Measurements from ENCODE around the gene NT5C1A.
A peak's percentile ranks its signal among the peaks of the same experiment; 100 is the strongest.

The NT5C1A gene

DNA sequence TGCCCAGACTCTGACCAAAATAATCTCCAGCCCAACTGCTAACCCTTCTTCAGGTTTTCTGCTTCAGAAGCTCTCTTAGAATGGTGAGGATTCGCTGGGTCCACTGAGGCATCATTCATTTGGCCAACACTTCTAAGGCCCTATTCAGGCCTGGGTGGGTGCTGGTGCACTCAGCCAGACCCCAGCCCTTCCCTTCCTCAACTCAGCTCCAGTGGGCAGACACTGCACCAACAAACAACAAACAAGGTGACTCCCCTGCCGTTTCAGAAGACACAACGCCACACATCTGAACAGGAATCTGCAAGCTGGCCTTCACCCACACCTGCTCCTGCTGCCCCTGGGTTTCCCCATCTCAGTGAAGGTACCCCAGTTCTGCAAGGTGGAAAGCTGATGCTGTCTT is 38.5 kb downstream of the NT5C1A start:
- no peak for DNase-seq

DNA sequence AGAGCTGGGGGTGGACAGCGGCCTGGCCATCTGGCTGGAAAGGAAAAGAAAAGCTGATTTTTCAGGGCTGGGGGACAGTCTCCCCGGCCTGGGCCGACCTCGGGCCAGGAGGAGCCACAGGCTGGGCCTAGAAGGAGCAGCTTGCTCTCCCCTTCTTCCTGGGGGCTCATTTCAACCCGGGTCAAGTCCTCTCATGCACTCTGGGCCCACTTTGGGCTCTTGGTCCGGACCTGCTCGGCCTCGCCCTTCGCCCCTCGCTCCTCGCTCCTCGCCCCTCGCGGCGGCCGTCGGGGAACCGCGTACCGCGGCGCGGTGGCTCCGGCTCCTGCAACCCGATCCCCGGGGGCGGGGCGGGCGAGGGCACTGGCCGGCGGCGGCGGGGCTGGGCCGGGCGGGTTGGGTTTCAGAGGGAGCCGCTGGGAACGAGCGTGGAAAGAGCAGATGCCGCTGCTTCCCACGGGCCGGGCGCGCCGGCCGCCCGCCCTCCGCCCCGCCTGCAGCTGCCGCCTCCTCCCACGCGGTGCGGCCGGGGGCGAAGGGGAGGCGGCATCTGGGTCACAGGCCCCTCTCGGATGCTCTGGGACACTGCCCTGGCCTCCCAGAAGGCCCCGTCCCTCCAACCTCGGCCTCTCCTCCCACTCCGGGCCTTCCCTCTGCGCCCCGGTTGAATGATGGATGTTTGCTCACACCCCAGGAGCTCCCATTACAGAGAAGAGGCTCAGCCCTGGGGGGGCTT is 39.1 kb downstream of the NT5C1A start:
- no peak for DNase-seq

DNA sequence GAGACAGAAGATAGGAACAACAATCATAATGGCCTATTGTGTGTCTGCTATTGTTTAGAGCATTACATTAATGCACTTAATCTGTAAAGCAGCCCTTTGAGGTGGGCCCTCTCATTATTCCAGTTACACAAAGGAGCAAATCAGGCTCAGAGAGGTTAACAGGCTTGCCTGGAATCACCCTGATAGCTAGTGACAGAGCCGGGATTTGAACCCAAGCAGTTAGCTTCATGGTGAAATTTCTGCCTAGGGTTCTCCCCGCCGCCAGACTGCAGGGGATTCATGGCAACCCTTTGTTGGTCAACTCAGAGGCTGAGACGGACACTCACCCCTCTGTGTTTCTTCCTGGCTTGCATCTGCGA is 39.6 kb downstream of the NT5C1A start:
- no peak for DNase-seq

DNA sequence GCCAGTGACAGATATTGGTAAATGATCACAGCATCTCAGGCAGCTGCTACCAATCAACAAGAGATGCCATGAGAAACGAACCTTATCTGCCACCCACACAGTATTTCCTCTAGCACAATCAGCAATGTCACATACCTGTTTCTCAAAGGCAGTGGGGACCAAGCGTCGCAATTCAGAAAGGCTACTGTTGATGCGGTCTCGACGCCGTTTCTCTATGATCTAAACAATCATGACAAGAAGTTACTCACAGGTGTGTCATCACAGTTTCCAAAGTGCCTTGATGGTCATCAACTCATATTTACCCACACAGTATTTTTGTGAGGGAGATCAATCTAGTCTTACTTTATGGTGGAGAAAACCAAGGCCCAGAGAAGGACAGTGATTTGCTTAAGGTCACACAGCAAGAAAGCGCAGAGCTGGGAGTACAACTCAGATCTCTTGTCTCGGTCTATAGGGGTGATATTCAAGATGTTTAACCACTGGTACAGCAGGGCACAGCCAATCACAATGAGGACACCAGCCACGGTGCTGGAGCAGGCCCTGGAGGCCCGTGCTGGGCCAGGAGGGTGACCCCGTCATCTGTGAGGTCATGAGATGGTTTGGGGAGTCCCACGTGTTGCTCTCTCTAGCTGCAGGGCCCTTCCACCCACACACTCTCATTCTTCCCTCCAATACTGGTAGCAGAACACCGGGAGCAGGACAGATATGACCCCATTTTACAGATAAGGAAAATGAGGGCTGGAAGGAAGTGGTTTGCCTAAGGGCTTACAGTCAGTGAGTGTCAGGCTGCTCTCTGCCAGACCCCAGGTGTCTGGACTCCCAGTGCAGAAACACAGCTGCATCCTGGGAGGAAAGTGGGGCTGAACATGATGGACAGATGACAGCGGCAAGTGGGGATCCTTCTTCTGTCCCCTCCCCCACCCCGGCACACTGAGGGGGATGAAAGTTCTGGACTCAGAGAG is 40.3 kb downstream of the NT5C1A start:
- no peak for DNase-seq

DNA sequence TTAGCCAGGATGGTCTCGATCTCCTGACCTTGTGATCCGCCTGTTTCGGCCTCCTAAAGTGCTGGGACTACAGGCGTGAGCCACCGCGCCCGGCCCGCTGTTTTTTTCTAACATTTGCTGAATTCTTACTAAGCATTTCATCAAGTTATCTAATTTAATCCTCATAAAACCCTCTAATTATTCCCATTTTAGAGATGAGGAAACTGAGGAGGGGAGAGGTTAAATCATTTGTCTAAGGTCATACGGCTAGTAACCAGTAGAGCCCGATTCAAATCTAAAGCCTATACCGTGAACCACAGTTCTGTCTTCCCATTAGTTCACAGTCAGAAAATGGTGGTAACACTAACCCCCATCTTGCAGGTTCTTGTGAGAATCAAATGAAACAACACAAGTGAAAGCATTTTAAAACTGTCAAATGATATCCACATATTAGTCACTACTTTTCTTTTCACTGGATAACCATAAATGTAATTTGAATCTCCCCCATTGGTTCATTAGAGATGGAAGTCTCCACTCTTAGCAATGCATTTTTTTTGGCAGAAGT is 43.0 kb downstream of the NT5C1A start:
- no peak for DNase-seq

DNA sequence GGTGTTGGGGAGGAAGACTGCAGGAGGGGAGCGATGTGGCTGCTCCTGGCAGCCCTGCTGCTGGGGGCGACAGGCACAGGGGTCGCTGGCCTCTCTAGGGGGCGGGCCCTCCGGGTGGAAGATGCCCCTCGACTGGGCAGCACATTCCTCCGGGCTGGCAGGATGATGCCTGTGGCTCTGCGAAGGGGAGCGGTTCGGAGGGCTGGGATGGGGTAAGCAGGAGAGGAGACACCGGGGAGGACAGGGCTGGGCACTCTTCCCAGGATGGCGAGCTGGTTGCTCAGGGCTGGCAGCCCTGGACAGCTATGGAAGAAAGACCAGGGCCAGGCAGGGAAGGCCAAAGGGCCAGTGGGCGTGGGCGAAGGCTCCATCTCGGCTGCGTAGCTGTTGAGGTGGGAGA is 45.3 kb downstream of the NT5C1A start:
- DNase-seq = no peak

DNA sequence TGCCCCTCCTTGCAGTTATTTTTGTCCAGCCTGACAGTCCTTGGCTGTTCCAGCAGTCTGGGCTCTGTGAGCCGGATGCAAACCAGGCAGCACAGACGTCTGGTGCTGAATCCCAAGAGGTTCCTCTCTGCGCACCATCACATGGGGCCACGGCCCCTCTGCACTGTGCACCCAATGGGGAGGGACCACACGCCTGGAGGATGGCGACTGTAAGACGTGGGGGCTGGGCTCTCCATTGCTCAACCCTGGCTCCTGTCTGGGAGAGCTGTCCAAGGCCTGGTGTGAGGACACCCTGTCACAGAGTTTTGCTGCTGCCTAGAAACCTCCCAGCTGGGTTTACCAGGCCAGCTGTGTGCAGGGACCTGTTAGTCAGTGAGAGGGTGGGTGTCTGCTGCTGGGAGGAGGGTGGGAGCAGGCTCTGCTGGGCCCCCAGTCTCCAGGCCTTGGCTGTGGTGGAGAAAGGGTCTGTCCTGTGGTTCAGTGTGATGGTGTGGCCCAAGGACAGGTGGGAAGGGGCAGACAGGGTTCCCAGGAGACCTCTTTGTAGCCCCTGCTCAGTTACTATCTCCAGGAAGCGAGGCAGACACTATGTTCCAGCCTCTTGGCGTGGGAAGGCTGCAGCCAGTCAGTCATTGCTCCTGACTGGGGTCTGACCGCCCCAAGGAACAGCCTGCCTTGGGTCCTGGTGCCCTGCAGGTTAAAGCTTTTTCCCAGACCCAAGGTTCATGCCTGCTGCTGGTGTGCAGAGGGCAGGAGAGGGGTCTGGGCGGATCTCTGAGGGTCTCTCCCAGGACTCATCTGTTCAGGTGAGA is 46.2 kb downstream of the NT5C1A start:
- no peak for DNase-seq

DNA sequence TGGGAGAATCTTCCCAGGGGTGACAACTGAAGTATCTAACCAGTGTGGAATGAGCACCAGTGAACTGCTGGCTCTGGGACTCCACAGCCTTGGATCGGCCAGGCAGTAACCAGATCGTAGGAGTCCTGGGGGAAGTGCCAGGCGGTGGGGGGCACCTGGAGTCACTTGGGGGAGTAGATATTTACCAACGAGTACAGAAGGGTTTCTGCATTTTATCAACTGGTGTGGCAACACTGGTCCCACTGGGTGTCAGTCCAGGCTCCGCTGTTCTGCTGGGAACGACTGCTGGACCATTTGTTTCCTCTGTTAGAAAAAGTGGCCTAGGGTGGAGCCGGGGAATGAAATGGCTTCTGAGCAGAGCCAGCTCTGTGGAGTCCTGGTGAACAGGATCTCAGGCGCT is 46.9 kb downstream of the NT5C1A start:
- no peak for DNase-seq

DNA sequence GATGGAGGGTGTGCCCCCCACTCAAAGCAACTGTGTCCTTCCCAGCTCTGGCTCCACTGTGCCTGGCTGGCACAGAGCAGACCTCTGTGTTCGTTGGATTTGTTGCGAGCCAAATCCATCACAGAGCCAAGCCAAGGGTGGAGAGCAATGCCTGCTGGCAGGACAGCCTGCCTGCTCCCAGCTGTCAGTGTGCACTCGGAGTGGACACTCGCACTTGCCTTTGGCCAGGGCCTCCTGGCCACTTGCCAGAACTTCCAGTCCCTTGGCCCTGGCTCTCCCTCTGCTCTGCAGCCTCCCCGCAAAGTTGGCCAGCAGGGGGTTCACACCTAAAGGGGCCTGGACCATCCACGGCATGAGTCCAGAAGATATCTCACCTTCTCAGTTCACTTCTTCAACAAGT is 48.9 kb downstream of the NT5C1A start:
- no peak for DNase-seq

DNA sequence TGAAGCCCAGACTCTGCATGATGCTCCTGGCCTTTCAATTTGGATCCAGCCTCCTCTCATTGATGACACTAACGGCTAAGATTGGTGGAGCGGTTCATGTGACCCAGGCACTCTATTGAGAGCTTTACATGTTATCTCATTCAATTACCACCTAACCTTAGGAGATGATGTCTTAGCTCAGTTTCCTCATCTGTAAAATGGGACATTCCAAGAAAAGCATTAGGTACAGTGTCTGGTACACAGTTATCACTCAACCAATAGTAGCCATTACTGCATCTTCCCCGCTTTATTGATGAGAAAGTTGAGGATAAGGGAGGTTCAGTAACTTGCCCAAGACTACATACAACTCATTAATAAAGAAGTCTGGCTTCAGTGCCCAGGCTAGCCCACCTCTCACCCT is 49.5 kb downstream of the NT5C1A start:
- DNase-seq = no peak

DNA sequence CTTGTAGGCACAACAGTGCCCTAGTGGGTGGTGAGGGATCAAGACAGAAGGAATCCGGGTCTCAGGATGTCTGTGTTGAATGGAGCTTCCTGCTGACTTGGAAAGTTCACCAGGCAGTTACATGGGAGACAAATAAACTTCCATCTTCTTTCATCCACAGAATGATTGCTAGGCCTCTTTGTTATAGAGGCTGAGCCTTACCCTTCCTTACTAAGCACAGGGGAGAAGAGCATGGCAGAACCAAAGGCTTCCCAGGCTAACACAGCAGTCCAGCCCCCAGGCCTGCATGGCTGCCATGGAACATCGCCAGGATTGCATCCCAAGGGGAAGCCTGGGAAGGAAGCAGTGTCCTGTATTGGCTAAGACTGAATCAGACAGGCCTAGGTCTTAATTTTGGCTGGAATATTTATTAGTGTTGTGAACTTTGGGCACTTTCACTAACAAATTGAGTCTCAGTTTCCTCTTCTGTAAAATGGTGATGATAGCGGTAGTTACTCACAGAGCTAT is 51.2 kb downstream of the NT5C1A start:
- no peak for DNase-seq

DNA sequence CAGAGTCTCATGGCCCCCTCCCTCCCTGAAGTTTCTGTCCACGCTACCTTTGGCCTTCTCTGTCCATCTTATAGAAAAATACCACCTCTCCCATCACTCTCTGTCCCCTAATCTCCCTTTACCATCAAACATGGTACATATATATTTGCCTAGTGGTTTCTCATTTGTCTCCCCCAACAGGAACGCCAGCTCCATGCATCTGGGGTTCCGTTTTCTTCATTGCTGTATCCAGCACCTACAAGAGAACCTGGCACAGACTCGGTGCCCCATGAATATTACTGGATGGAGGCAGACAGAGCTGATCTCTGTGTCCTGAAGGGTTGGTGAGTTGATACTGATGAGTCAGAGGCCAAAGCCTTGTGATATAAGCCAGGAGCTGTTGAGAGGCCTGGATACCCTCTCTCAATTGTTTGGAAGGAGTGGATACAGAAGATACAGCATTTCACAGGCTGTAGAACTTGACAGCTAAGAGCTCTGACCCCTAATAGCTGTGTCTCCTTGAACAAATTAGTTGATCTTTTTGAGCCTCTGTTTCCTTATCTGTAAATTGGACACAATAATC is 54.3 kb downstream of the NT5C1A start:
- DNase-seq = no peak

DNA sequence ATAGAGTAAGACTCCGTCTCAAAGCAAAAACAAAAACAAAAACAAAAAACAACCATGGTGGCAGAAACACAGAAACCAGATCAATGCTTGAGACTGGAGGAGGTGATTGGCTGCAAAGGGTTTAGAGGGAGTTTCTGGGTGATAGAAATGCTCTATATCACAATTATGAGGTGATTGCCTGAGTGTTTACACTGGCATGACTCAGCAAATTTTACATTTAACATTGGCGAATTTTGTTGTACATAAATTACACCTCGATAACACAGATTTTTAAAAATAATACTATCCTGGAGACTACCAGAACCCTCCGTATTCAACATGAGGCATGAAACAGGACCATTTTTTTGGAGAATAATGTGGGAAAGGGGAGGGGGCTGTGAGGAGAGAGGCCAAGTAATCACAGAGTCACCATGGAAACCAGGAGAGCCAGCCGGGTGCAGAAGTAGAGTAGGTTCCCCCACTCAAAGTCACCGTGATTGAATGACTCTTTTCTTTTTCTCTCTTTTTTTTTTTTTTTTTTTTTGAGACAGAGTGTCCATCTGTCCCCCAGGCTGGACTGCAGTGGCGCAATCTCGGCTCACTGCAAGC is 56.7 kb downstream of the NT5C1A start:
- DNase-seq = no peak

DNA sequence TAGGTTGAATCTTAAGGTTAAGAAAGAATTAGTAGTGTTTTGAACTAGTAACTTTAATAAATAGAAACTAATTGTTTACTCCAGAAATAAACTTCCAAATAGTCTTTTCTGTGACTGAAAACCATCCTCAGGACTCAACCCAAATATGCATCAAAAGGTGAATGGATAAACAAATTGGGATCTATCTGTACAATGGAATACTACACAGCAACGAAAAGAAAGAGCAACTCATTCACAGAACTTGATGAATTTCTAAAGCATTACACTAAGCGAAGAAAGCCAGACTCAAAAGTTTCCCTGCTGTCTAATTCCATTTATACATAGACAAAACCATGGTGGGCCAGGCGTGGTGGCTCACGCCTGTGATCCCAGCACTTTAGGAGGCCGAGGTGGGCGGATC is 57.4 kb downstream of the NT5C1A start:
- DNase-seq = no peak

DNA sequence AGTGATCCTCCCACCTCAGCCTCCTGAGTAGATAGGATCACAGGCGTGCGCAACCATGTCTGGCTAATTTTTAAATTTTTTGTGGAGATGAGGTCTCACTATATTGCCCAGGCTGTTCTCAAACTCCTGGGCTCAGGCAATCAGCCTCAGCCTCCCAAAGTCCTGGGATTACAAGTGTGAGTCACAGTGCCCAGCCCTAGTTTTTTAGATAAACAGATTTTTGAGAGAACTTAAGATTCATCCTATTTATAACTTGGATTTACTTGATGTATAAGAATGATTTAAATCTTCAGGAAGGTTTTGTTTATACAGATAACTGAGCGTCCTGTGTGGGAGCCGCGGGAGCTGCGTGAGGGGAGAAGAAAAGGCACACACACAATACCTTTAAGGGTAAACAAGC is 58.7 kb downstream of the NT5C1A start:
- no peak for DNase-seq

DNA sequence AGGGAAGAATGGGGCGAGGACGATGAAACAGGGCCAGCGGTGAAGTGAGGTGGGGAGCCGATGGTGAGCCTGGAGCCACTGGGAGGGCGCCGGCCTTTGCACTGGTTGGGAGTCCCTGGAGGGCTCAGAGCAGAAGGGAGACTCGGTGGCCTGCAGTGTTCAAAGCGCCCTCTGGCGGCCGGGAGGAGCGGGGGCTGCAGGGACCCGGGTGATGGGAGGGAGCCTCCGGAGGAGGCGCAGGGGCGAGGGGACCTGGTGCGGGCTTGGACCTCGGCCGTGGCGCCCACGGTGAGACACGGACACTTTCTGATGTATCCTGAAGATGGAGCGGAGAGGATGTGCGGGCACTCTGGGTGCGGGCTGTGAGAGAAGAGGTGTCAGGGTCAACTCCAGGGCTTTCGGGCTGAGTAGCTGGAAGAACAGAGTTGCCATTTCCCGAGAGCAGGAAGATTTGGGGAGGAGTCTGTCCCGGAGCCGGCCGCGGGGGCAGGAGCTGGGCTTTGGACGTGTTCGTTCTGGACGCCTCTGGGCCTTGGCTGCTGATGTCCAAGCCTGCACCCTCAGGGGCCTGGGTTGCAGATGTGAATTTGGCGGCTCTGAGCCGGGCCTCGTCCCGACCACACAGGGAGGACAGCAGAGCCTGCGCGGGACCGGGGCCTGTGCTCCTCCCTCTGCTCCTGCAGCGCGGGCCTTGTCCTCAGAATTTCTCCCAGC is 62.1 kb downstream of the NT5C1A start:
- peak; percentile 79 for DNase-seq
